Measurements from ENCODE around the gene SENP3. TPM values are rescaled to one million over a fixed set of nuclear protein-coding genes. Genes with fewer than 3 reads are reported as not detected.

SENP3 gene
- total and polyA plus RNA-seq, 2 of the 13 experiments (the other 11 are each of a cell fraction or from before 2014, with no cell fraction given) = 55.8 to 75.4 TPM

DNA sequence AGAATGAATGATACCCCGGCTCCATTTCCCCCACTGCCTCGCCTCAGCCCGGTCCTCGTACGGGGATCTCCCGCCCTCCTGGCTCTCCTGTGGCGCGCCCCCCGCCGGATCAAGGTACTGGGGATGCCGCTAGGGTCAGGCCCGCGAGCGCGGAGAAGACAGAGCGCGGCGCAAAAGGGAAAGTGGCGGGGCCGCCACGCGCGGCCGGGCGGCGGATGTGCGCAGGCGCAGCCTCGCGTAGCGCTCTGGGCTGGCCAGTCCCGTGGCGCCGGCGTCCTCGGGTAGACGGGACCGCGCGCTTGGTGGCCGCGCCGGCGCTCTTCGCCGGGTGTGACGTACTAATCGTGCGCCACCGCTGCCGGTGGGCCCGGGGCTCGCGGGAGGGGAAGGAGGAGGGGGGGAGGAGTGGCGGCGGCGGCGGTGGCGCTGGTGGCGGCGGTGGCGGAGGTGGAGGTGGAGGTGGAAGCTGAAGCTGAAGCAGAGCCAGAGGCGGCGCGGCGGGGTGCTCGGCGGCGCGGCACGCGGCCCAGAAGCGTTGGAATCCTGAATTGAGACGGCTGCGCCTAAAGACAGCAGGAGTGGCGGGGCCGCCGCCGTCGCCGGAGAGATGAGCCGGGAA is at the start of gene SENP3 (continued):
- TF ChIP-seq, protein P1, sequence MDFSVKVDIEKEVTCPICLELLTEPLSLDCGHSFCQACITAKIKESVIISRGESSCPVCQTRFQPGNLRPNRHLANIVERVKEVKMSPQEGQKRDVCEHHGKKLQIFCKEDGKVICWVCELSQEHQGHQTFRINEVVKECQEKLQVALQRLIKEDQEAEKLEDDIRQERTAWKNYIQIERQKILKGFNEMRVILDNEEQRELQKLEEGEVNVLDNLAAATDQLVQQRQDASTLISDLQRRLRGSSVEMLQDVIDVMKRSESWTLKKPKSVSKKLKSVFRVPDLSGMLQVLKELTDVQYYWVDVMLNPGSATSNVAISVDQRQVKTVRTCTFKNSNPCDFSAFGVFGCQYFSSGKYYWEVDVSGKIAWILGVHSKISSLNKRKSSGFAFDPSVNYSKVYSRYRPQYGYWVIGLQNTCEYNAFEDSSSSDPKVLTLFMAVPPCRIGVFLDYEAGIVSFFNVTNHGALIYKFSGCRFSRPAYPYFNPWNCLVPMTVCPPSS (IDR thresholded peaks at IDR 0.05) = no peak
- TF ChIP-seq, protein P2, sequence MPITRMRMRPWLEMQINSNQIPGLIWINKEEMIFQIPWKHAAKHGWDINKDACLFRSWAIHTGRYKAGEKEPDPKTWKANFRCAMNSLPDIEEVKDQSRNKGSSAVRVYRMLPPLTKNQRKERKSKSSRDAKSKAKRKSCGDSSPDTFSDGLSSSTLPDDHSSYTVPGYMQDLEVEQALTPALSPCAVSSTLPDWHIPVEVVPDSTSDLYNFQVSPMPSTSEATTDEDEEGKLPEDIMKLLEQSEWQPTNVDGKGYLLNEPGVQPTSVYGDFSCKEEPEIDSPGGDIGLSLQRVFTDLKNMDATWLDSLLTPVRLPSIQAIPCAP (CRISPR knock-in tag; IDR thresholded peaks at IDR 0.05; ENCODE audit: low read depth) = 0 out of 2 replicates have a peak, but pooled peaks have one; percentile 66
- TF ChIP-seq, protein P3, sequence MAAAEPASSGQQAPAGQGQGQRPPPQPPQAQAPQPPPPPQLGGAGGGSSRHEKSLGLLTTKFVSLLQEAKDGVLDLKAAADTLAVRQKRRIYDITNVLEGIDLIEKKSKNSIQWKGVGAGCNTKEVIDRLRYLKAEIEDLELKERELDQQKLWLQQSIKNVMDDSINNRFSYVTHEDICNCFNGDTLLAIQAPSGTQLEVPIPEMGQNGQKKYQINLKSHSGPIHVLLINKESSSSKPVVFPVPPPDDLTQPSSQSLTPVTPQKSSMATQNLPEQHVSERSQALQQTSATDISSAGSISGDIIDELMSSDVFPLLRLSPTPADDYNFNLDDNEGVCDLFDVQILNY (CRISPR knock-in tag; conservative IDR thresholded peaks at IDR 0.05) = no peak
- TF ChIP-seq KAT7 (CRISPR knock-in tag; IDR thresholded peaks at IDR 0.05; ENCODE audit: borderline replicate concordance) = peak; percentile 91; the same call in 1 of the 2 replicates
- TF ChIP-seq, protein P4, sequence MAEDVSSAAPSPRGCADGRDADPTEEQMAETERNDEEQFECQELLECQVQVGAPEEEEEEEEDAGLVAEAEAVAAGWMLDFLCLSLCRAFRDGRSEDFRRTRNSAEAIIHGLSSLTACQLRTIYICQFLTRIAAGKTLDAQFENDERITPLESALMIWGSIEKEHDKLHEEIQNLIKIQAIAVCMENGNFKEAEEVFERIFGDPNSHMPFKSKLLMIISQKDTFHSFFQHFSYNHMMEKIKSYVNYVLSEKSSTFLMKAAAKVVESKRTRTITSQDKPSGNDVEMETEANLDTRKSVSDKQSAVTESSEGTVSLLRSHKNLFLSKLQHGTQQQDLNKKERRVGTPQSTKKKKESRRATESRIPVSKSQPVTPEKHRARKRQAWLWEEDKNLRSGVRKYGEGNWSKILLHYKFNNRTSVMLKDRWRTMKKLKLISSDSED (CRISPR knock-in tag; IDR thresholded peaks at IDR 0.05) = no peak
- no peak for TF ChIP-seq NR2F2 (IDR thresholded peaks at IDR 0.05; ENCODE audit: borderline replicate concordance, low read depth)
- TF ChIP-seq, protein P5, sequence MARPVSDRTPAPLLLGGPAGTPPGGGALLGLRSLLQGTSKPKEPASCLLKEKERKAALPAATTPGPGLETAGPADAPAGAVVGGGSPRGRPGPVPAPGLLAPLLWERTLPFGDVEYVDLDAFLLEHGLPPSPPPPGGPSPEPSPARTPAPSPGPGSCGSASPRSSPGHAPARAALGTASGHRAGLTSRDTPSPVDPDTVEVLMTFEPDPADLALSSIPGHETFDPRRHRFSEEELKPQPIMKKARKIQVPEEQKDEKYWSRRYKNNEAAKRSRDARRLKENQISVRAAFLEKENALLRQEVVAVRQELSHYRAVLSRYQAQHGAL (CRISPR knock-in tag; IDR thresholded peaks at IDR 0.05; ENCODE audit: not compliant biosample characterization) = no peak
- no peak for TF ChIP-seq ZNF550 (CRISPR knock-in tag; IDR thresholded peaks at IDR 0.05; ENCODE audit: borderline replicate concordance)
- TF ChIP-seq, protein P6, sequence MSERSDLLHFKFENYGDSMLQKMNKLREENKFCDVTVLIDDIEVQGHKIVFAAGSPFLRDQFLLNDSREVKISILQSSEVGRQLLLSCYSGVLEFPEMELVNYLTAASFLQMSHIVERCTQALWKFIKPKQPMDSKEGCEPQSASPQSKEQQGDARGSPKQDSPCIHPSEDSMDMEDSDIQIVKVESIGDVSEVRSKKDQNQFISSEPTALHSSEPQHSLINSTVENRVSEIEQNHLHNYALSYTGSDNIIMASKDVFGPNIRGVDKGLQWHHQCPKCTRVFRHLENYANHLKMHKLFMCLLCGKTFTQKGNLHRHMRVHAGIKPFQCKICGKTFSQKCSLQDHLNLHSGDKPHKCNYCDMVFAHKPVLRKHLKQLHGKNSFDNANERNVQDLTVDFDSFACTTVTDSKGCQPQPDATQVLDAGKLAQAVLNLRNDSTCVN (CRISPR knock-in tag; IDR thresholded peaks at IDR 0.05; ENCODE audit: borderline replicate concordance) = 0 out of 2 replicates have a peak, but pooled peaks have one; percentile 8
- TF ChIP-seq NR2F6 (IDR thresholded peaks at IDR 0.05) = no peak
- no peak for TF ChIP-seq NR2F6 (CRISPR knock-in tag; IDR thresholded peaks at IDR 0.05)
- no peak for TF ChIP-seq NBN (conservative IDR thresholded peaks at IDR 0.05)
- TF ChIP-seq JUND (CRISPR knock-in tag; IDR thresholded peaks at IDR 0.05) = no peak
- TF ChIP-seq, protein P7, sequence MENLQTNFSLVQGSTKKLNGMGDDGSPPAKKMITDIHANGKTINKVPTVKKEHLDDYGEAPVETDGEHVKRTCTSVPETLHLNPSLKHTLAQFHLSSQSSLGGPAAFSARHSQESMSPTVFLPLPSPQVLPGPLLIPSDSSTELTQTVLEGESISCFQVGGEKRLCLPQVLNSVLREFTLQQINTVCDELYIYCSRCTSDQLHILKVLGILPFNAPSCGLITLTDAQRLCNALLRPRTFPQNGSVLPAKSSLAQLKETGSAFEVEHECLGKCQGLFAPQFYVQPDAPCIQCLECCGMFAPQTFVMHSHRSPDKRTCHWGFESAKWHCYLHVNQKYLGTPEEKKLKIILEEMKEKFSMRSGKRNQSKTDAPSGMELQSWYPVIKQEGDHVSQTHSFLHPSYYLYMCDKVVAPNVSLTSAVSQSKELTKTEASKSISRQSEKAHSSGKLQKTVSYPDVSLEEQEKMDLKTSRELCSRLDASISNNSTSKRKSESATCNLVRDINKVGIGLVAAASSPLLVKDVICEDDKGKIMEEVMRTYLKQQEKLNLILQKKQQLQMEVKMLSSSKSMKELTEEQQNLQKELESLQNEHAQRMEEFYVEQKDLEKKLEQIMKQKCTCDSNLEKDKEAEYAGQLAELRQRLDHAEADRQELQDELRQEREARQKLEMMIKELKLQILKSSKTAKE (CRISPR knock-in tag; IDR thresholded peaks at IDR 0.05; ENCODE audit: borderline replicate concordance) = 0 out of 2 replicates have a peak, but pooled peaks have one; percentile 19
- TF ChIP-seq ARNT2 (CRISPR knock-in tag; IDR thresholded peaks at IDR 0.05; ENCODE audit: low read depth) = no peak
- TF ChIP-seq ZNF138 (CRISPR knock-in tag; IDR thresholded peaks at IDR 0.05; ENCODE audit: low read depth) = no peak
- TF ChIP-seq NKX3-1 (CRISPR knock-in tag; IDR thresholded peaks at IDR 0.05) = no peak
- TF ChIP-seq MIXL1 (CRISPR knock-in tag; IDR thresholded peaks at IDR 0.05) = no peak
- TF ChIP-seq GATAD2A (CRISPR knock-in tag; IDR thresholded peaks at IDR 0.05) = no peak
- TF ChIP-seq, protein P8, sequence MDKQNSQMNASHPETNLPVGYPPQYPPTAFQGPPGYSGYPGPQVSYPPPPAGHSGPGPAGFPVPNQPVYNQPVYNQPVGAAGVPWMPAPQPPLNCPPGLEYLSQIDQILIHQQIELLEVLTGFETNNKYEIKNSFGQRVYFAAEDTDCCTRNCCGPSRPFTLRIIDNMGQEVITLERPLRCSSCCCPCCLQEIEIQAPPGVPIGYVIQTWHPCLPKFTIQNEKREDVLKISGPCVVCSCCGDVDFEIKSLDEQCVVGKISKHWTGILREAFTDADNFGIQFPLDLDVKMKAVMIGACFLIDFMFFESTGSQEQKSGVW (CRISPR knock-in tag; IDR thresholded peaks at IDR 0.05; ENCODE audit: borderline replicate concordance) = no peak
